HL-60 (cell line): ENCODE measurements around the gene THEM4.

Source experiments
- DNase-seq, 2 experiments: peaks; one replicate each; pipeline ENCODE4 v3.0.0-alpha.2; 2010 to 2020; ENCODE audit warnings: low read depth in 1 of 2, low spot score in 1 of 2
- H3K27ac ChIP-seq: fragments of 250-450 bp; sonication (Bioruptor Pico); replicated peaks from 2 replicates; pipeline ENCODE4 v1.5.1; 2020; ENCODE audit warnings: mild to moderate bottlenecking, moderate library complexity
- H3K27me3 ChIP-seq: fragments of 250-450 bp; sonication (Bioruptor Pico); 2 replicates; pipeline ENCODE4 v1.5.1; 2021; ENCODE audit warnings: mild to moderate bottlenecking, moderate library complexity; ENCODE audit not compliant: insufficient read depth, poor library complexity, severe bottlenecking
- H3K4me3 ChIP-seq: replicated peaks from 2 replicates; pipeline ENCODE4 v1.5.1; 2011; ENCODE audit warnings: mild to moderate bottlenecking, control low read depth, low read length; ENCODE audit not compliant: insufficient read depth
- GABPA ChIP-seq: IDR thresholded peaks from 2 replicates; pipeline ENCODE4 v1.6.1; 2012; ENCODE audit warnings: low read depth
- POLR2AphosphoS5 ChIP-seq: IDR thresholded peaks from 2 replicates; pipeline ENCODE4 v1.6.1; 2012; ENCODE audit warnings: low read depth
- SPI1 ChIP-seq: IDR thresholded peaks from 2 replicates; pipeline ENCODE4 v1.6.1; 2012; ENCODE audit warnings: low read depth, mild to moderate bottlenecking, borderline replicate concordance
- TF ChIP-seq, protein P1 (sequence below): IDR thresholded peaks from 2 replicates; pipeline ENCODE4 v1.6.1; 2012; ENCODE audit warnings: low read depth; ENCODE audit not compliant: insufficient replicate concordance
- TF ChIP-seq, protein P2 (sequence below): IDR thresholded peaks from one replicate; pipeline ENCODE4 v1.5.1; 2011; ENCODE audit warnings: low read length, control low read depth, inconsistent platforms; ENCODE audit not compliant: insufficient read depth

Gene THEM4

DNA sequence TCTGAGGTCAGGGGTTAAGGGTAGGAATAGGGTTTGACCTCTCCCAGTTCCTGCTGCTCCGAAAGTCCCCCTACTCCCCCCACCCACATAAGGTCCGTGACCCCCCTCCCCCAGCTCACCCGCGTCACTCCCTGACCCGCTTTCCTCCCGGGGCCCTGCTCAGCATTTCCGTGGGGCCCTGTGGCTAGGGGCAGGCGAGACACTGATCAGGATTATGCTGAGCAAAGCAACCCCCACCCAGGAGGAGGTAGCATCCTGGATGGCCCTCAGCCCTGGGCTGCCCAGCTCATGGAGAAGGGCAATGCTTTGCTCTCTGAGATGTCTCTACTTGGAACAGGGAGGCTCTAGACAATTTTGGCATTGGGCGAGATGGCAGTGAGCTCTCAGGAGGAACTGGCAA lies 81.5 kb downstream of the THEM4 start:
- no peak for DNase-seq
- H3K4me3 ChIP-seq, result no peak overlapping the region
- no peak overlapping the region for H3K27ac ChIP-seq
- TF ChIP-seq POLR2AphosphoS5 (no peak), SPI1 (no peak), GABPA (no peak)
- TF ChIP-seq, protein P1, sequence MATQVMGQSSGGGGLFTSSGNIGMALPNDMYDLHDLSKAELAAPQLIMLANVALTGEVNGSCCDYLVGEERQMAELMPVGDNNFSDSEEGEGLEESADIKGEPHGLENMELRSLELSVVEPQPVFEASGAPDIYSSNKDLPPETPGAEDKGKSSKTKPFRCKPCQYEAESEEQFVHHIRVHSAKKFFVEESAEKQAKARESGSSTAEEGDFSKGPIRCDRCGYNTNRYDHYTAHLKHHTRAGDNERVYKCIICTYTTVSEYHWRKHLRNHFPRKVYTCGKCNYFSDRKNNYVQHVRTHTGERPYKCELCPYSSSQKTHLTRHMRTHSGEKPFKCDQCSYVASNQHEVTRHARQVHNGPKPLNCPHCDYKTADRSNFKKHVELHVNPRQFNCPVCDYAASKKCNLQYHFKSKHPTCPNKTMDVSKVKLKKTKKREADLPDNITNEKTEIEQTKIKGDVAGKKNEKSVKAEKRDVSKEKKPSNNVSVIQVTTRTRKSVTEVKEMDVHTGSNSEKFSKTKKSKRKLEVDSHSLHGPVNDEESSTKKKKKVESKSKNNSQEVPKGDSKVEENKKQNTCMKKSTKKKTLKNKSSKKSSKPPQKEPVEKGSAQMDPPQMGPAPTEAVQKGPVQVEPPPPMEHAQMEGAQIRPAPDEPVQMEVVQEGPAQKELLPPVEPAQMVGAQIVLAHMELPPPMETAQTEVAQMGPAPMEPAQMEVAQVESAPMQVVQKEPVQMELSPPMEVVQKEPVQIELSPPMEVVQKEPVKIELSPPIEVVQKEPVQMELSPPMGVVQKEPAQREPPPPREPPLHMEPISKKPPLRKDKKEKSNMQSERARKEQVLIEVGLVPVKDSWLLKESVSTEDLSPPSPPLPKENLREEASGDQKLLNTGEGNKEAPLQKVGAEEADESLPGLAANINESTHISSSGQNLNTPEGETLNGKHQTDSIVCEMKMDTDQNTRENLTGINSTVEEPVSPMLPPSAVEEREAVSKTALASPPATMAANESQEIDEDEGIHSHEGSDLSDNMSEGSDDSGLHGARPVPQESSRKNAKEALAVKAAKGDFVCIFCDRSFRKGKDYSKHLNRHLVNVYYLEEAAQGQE, result no peak
- TF ChIP-seq, protein P2, sequence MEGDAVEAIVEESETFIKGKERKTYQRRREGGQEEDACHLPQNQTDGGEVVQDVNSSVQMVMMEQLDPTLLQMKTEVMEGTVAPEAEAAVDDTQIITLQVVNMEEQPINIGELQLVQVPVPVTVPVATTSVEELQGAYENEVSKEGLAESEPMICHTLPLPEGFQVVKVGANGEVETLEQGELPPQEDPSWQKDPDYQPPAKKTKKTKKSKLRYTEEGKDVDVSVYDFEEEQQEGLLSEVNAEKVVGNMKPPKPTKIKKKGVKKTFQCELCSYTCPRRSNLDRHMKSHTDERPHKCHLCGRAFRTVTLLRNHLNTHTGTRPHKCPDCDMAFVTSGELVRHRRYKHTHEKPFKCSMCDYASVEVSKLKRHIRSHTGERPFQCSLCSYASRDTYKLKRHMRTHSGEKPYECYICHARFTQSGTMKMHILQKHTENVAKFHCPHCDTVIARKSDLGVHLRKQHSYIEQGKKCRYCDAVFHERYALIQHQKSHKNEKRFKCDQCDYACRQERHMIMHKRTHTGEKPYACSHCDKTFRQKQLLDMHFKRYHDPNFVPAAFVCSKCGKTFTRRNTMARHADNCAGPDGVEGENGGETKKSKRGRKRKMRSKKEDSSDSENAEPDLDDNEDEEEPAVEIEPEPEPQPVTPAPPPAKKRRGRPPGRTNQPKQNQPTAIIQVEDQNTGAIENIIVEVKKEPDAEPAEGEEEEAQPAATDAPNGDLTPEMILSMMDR, result no peak
- no peaks in the 10 kb centered on the region for H3K27me3 ChIP-seq

DNA sequence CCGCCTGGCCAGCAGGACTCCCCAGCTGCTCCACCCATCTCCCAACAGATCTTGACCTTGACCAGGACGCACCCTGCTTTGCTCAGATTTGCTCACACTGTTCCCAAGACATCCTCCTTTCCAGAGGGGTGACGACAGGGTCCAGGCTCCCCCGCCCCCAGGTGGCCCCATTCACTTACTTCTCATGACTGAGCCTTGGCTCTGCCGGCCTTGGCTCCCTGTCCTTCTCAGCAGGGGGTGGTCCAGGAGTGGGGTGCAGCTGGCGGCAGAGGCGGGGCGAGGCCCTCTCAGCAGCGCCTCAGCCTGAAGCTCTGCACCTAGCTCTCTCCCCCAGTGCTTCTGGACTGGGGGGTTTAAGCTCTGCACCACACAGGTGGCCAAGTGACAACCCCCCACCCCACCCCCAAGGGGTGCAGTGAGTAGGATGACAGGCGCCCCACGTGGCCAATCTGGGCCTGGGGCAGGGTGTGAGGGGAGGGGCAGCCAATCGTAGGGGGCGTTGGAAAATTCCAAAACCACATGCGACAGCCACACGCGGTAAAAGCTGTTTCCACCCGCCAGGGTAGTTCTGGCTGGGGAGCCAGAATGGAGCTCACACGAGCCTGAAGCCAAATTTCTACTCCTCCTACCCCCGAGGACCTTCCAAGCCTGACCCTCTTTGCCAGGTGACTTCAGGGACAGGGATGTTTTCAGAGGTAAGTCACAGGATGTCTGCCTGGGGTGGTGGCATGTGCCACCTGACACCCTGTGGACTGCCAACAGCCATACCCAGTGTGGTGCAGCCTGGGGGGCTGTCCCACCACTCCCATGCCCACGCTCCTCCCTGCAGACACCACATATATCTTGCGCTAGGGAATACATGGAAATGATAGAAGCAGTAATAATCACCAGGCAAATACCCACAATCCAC lies 83.3 kb downstream of the THEM4 start:
- no peak for DNase-seq
- H3K4me3 ChIP-seq, result no peak overlapping the region
- TF ChIP-seq POLR2AphosphoS5 (no peak), SPI1 (no peak), GABPA (no peak)
- TF ChIP-seq, protein P1, result no peak
- TF ChIP-seq, protein P2, result no peak
- H3K27ac ChIP-seq, result no peak overlapping the region
- no peaks in the 10 kb centered on the region for H3K27me3 ChIP-seq

DNA sequence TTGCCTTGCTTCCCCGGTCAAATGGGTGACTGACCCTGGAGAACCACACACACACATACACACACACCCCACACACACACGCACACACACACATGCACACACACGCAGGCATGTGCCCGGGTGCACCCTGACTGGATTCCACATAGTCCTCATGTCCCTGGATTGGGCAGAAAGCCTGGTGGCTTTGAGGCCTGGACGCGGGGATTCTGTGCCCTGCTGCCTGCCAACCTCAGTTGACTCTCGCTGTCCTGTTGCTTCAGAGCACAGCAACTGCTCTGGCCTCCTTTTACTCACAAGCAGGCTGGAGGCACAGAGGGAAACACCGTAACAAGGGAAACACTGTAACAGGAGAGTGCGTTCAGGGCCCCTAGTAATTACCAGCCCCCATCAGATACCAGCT lies 84.1 kb downstream of the THEM4 start:
- no peak for DNase-seq
- no peak overlapping the region for H3K4me3 ChIP-seq
- H3K27ac ChIP-seq, result no peak overlapping the region
- TF ChIP-seq, protein P1, result no peak
- no peak for TF ChIP-seq POLR2AphosphoS5
- TF ChIP-seq, protein P2, result no peak
- TF ChIP-seq GABPA, result no peak
- no peak for TF ChIP-seq SPI1
- no peaks in the 10 kb centered on the region for H3K27me3 ChIP-seq
